Activated T-cell treated with anti-CD3 and anti-CD28 coated beads, Interleukin-2, amount 50 U/mL, for 24 hours (primary cell): ENCODE measurements around the gene SLC9A4.

Source experiments
- DNase-seq: peaks from one replicate; pipeline ENCODE4 v3.0.0-alpha.2; 2020
- H3K27ac Mint-ChIP-seq: 2 replicates; pipeline ENCODE4 v1.8.0; 2020; ENCODE audit warnings: mild to moderate bottlenecking, mixed read lengths
- H3K27me3 Mint-ChIP-seq: 2 replicates; pipeline ENCODE4 v1.8.0; 2020; ENCODE audit warnings: mixed read lengths
- H3K36me3 Mint-ChIP-seq: 2 replicates; pipeline ENCODE4 v1.8.0; 2020; ENCODE audit warnings: low read depth, mixed read lengths
- H3K4me1 Mint-ChIP-seq: 2 replicates; pipeline ENCODE4 v1.8.0; 2020; ENCODE audit warnings: low read depth, mixed read lengths
- H3K4me3 Mint-ChIP-seq: 2 replicates; pipeline ENCODE4 v1.8.0; 2020; ENCODE audit warnings: mild to moderate bottlenecking, moderate library complexity, mixed read lengths
- H3K9me3 Mint-ChIP-seq: 2 replicates; pipeline ENCODE4 v1.8.0; 2020; ENCODE audit warnings: mixed read lengths

Gene SLC9A4

DNA sequence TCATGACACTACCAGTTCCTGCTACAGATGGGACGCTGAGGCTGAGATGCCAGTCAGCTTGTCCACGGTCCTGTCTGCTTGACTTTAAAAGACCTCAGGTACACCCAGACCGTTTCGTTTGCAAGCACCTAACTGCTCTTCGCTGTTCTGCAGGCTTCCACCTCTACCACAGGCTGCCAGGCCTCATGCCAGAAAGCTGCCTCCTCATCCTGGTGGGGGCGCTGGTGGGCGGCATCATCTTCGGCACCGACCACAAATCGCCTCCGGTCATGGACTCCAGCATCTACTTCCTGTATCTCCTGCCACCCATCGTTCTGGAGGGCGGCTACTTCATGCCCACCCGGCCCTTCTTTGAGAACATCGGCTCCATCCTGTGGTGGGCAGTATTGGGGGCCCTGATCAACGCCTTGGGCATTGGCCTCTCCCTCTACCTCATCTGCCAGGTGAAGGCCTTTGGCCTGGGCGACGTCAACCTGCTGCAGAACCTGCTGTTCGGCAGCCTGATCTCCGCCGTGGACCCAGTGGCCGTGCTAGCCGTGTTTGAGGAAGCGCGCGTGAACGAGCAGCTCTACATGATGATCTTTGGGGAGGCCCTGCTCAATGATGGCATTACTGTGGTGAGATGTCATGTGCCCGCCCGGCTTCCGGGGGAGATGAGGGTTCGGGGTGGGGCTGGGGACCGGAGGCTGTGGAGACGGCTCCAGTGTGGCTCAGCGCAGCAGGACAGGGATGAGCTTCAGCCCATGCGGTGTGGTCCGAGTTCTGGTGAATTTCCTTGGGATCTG lies 5.9 kb downstream of the SLC9A4 start:
- no peaks in the 10 kb centered on the region for H3K9me3 Mint-ChIP-seq
- no peaks in the 10 kb centered on the region for H3K36me3 Mint-ChIP-seq

GRCh38 chr2:102480285-102481195 lies 7.5 kb downstream of the SLC9A4 start:
- Mint-ChIP-seq H3K4me1 (peaks cover 9% of the 10 kb centered on the region), H3K4me3 (no peak overlapping the region), H3K27me3 (peaks cover 26% of the 10 kb centered on the region), H3K27ac (peak overlapping the region; percentile 6), H3K9me3 (no peaks in the 10 kb centered on the region), H3K36me3 (no peaks in the 10 kb centered on the region)
- no peak for DNase-seq

More for the DNA sequence above, 5.9 kb downstream of the SLC9A4 start:
- H3K27ac Mint-ChIP-seq: no peak overlapping the region
- peaks cover 23% of the 10 kb centered on the region for H3K27me3 Mint-ChIP-seq
- no peak overlapping the region for H3K4me3 Mint-ChIP-seq
- DNase-seq: no peak
- H3K4me1 Mint-ChIP-seq: peaks cover 9% of the 10 kb centered on the region

GRCh38 chr2:102481931-102482330 lies 8.9 kb downstream of the SLC9A4 start:
- DNase-seq: no peak
- Mint-ChIP-seq H3K4me1 (peaks cover 9% of the 10 kb centered on the region), H3K27ac (no peak overlapping the region), H3K9me3 (no peaks in the 10 kb centered on the region), H3K4me3 (no peak overlapping the region), H3K27me3 (peaks cover 34% of the 10 kb centered on the region), H3K36me3 (no peaks in the 10 kb centered on the region)

DNA sequence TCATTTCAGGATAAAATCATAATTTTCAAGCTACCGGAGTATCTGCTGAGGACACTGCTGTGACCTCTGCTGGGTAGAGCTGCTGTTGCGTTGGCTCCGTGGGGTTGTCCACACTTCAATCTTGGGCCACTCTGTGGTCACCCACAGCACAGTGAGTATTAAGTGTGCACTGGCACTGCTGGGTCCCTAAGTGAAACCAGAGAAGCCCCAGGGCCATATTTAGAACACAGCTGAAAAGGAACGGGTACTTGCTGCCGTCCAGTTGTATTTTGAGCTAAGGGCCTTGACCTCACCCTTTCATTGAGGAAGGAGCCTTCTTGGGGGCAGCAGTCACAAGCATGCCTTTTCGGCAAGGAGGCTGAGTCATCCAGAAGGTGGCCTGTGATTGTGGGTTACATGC lies 10.1 kb downstream of the SLC9A4 start:
- H3K4me1 Mint-ChIP-seq: peaks cover 9% of the 10 kb centered on the region
- no peak overlapping the region for H3K27ac Mint-ChIP-seq
- H3K9me3 Mint-ChIP-seq: no peaks in the 10 kb centered on the region
- no peaks in the 10 kb centered on the region for H3K36me3 Mint-ChIP-seq
- no peak for DNase-seq
- no peak overlapping the region for H3K4me3 Mint-ChIP-seq
- peaks cover 29% of the 10 kb centered on the region for H3K27me3 Mint-ChIP-seq

- no peak for DNase-seq
- Mint-ChIP-seq H3K27me3 (peaks cover 24% of the 10 kb centered on the region), H3K27ac (no peak overlapping the region), H3K9me3 (no peaks in the 10 kb centered on the region), H3K4me3 (no peak overlapping the region), H3K36me3 (no peaks in the 10 kb centered on the region), H3K4me1 (peaks cover 10% of the 10 kb centered on the region)
Measured at GRCh38 chr2:102484310-102485061, 11.5 kb downstream of the SLC9A4 start.

DNA sequence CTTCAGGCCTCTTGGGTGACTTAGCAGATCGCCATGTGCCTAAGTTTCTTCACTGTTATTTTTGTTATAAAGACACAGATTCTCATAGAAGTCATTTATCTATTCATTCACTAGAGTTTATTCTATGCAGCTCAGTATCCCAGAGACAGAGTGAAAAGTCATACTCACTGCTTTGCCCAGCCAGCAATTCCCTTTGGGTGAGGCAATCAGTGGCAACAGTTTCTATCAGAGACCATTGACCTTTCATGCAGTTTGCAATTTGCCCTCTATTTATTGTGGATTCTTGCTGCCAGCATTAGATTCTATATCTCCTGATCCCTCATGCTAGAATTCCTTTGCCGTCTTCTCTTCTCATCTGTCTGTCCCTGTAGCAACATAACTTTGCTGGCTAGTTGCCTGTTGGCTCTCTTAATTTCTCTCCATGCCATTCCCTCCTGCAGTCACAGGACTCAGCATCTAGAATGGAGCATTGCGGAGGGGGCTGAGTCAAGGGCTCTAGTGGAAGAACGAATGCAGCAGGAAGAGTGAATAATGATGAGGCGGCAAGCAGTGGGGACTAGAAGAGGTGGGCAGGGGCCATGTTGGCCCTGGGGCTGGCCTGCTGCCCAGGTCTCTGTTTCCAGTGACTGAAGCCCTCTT lies 12.2 kb downstream of the SLC9A4 start:
- H3K27ac Mint-ChIP-seq: no peak overlapping the region
- H3K36me3 Mint-ChIP-seq: no peaks in the 10 kb centered on the region
- H3K27me3 Mint-ChIP-seq: peaks cover 24% of the 10 kb centered on the region
- peaks cover 12% of the 10 kb centered on the region for H3K4me1 Mint-ChIP-seq
- H3K9me3 Mint-ChIP-seq: no peaks in the 10 kb centered on the region
- DNase-seq: no peak
- H3K4me3 Mint-ChIP-seq: no peak overlapping the region

GRCh38 chr2:102486941-102487702 lies 14.1 kb downstream of the SLC9A4 start:
- Mint-ChIP-seq H3K27ac (no peak overlapping the region), H3K9me3 (no peaks in the 10 kb centered on the region), H3K4me1 (peaks cover 12% of the 10 kb centered on the region), H3K27me3 (peaks cover 29% of the 10 kb centered on the region), H3K36me3 (no peaks in the 10 kb centered on the region), H3K4me3 (no peak overlapping the region)
- no peak for DNase-seq

GRCh38 chr2:102487761-102488462 lies 14.9 kb downstream of the SLC9A4 start:
- DNase-seq: no peak
- Mint-ChIP-seq H3K9me3 (no peaks in the 10 kb centered on the region), H3K4me1 (peaks cover 12% of the 10 kb centered on the region), H3K27me3 (peaks cover 32% of the 10 kb centered on the region), H3K4me3 (no peak overlapping the region), H3K27ac (no peak overlapping the region), H3K36me3 (no peaks in the 10 kb centered on the region)

DNA sequence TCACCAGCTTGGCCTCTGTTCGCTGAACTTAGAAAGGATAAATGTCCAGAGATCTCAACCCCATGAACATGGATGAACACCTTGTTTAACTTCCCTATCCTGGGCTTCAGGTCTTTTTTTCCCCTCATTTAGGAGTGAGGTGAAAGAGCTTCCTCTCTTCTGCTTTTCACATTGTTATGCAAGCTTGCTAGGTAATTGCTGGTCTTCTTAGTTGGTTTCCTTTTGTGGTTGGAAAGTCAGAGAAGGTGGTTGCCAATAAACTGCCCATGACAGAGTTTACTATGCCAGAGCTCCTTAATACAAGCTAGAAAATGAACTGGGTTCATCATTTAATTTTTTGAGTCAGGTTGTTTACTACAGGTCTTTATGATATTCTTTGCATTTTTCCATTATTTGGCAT lies 16.6 kb downstream of the SLC9A4 start:
- DNase-seq: no peak
- Mint-ChIP-seq H3K27ac (no peak overlapping the region), H3K27me3 (peaks cover 41% of the 10 kb centered on the region), H3K9me3 (peaks cover 3% of the 10 kb centered on the region), H3K4me1 (peaks cover 12% of the 10 kb centered on the region), H3K4me3 (no peak overlapping the region), H3K36me3 (no peaks in the 10 kb centered on the region)

GRCh38 chr2:102492006-102492405 lies 19.0 kb downstream of the SLC9A4 start:
- peaks cover 3% of the 10 kb centered on the region for H3K9me3 Mint-ChIP-seq
- H3K4me1 Mint-ChIP-seq: peaks cover 12% of the 10 kb centered on the region
- no peak overlapping the region for H3K27ac Mint-ChIP-seq
- no peak overlapping the region for H3K4me3 Mint-ChIP-seq
- H3K27me3 Mint-ChIP-seq: peaks cover 30% of the 10 kb centered on the region
- H3K36me3 Mint-ChIP-seq: no peaks in the 10 kb centered on the region
- no peak for DNase-seq

- Mint-ChIP-seq H3K4me3 (no peak overlapping the region), H3K27me3 (peaks cover 27% of the 10 kb centered on the region), H3K4me1 (peaks cover 12% of the 10 kb centered on the region), H3K9me3 (peaks cover 3% of the 10 kb centered on the region), H3K27ac (no peak overlapping the region), H3K36me3 (no peaks in the 10 kb centered on the region)
- DNase-seq: no peak
Measured at GRCh38 chr2:102494570-102494969, 21.5 kb downstream of the SLC9A4 start.

DNA sequence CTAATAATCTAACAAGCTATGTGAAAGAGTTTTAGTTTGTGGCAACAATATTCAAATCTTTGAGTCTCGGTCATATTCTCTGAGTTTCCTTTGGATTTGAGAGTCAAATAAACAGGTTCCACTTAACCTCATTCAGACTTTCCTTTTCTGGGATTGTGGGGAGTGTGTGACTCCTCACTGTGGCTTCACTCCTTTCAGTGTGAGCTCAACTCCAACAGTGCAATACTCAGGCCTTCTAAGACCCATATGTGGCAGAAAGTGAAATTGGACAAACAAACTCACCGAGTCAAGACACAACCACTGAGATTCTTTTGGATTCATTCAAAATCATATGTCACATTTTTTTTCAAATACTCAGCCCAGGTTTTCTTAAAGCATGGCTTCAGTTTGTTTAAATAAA lies 25.4 kb downstream of the SLC9A4 start:
- no peak for DNase-seq
- Mint-ChIP-seq H3K4me3 (no peak overlapping the region), H3K27ac (no peak overlapping the region), H3K36me3 (no peaks in the 10 kb centered on the region), H3K4me1 (peaks cover 7% of the 10 kb centered on the region), H3K9me3 (no peaks in the 10 kb centered on the region), H3K27me3 (peaks cover 19% of the 10 kb centered on the region)

DNA sequence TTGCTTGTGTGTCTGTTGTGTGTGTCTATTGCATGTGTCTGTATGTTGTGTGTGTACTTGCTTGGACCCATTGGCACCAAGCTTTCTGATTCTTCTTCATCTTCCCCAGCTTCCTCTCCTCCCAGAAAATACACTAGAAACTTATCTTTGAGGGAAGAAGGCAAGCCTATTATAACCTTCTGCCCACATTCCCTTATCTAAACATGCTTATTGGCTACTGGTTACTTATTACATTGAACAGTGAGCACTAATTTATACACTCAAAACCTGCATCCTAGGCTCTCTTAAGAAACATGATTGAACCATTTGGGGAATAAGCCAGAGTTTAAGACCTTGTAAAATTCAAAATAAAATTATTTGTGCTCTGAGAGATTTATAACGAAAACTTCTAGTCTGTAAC lies 26.5 kb downstream of the SLC9A4 start:
- H3K4me3 Mint-ChIP-seq: no peak overlapping the region
- H3K27ac Mint-ChIP-seq: no peak overlapping the region
- no peaks in the 10 kb centered on the region for H3K9me3 Mint-ChIP-seq
- no peaks in the 10 kb centered on the region for H3K36me3 Mint-ChIP-seq
- no peak for DNase-seq
- H3K27me3 Mint-ChIP-seq: peaks cover 23% of the 10 kb centered on the region
- peaks cover 7% of the 10 kb centered on the region for H3K4me1 Mint-ChIP-seq
